Activated CD4-positive, CD25-positive, alpha-beta regulatory T cell treated with anti-CD3 and anti-CD28 coated beads, Interleukin-2, amount 50 U/mL, for 16 hours (primary cell): ENCODE results near the gene ADAMTSL1.

Source experiments
- DNase-seq: peaks from one replicate; pipeline ENCODE4 v3.0.0-alpha.2; 2020; ENCODE audit warnings: low read depth, low spot score

ADAMTSL1 gene

DNA sequence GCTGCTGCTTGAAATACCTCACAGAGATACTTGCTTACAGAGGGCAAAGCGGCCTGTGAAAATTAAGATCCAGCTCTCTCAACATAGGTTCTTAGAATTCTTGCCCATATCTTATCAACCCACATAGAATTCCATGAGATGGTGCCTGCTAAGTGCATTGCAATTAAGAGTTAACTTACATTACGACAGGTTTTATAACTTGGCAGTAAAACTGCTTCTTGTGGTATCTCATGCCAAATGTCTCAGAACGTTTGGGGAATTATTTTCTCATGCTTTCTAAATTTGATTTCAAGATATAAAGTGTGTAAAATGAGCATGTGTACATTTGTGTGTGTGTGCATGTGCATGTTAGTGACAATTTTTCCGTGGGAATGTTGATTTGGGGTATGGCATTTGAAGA lies 297.8 kb downstream of the ADAMTSL1 start:
- DNase-seq: no peak

DNA sequence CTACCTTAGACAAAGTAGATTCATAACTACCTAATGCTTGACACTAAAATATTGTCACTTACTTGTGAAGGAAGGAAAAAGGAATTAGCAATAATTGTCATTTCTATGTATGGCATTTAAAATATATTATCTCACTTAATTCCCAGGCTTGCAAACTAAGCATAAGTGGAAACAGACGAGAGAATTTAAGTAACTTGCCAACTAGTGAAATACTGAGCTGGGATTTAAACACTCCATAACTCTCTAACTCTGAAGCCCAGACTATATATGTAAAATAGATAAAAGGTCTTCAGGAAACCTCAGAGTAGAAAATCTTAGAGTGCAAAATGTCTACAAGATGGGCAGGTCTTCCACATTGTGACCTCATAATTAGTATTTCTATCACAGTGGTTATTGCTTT lies 301.3 kb downstream of the ADAMTSL1 start:
- no peak for DNase-seq

- no peak for DNase-seq
These were observed 302.0 kb downstream of the ADAMTSL1 start for GRCh38 chr9:18775930-18776329.

GRCh38 chr9:18776836-18777820 lies 303.2 kb downstream of the ADAMTSL1 start:
- no peak for DNase-seq

DNA sequence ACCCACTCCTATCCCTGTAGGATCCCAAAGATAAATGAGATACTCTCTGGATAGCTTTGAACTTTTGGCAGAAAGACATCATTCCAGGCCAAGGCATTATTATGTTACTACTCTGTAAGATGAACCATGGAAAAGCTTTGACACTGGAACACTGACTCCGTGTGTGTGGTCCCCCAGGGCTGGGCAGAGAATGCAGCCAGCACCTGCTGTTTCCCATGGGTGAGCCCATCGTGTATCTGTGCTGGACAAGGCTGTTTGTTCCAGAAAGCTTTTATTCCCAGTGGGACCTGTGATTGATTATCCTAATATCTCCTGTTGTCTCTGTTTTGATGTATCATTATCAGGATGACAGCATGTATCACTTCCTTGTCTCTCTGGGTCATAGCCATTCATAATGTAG lies 304.2 kb downstream of the ADAMTSL1 start:
- no peak for DNase-seq

DNA sequence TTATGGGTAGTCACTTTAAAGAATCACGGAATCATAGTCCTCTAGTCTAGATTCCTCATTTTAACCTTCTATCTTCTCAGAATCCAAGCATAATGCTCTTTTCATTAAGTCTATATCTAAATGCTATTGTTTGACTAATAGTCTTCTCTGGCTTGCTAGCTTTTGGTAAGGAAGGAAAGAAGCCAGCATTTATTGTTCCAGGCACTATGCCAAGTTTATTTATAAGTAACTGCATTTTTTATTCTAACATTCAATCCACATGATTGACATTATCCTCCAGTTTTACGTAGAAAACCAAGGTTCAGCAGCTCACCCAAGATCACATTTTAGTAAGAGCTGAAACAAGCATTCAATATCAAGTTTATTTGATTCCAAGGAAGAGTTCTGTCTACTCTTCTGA lies 304.9 kb downstream of the ADAMTSL1 start:
- no peak for DNase-seq

DNA sequence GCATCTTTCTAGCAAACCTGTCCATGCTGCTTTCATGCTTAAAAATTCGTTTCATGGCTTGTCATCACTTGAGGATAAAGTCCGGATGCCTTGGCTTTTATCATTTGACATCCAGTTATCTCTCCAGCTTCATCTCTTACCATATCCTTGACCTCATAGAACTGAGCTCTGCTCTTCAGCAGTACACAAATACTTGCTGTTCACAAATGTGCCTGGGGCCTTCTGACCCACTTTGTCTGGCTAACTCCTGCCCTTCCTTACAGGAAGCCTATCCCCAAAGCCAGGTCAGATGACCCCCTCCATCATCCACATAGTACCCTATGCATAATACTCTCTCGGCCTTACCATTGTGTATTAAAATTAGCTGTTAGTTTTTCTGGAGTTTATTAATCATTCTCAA lies 310.0 kb downstream of the ADAMTSL1 start:
- no peak for DNase-seq

GRCh38 chr9:18785604-18786003 lies 311.7 kb downstream of the ADAMTSL1 start:
- no peak for DNase-seq

DNA sequence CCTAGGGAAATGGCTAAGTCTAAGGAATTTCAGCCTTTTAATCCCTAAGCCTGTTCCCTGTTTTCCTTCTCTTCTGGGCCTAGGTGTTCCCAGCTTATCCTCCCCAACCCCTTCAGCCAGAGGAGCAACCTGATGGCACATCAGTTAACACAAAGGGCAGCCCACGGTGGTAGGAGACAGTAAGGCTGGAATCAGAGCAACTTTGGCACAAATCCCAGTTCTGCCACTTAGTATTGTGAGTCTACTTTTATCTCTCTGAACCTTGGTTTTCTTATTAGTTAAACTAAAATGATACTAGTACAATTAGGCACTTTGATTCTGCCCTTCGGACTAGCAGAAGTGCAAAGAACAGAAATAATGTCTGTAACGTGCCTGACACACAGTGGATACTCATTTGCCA lies 312.2 kb downstream of the ADAMTSL1 start:
- no peak for DNase-seq

- no peak for DNase-seq
These were observed 313.1 kb downstream of the ADAMTSL1 start for GRCh38 chr9:18786911-18787650.

GRCh38 chr9:18788256-18788655 lies 314.3 kb downstream of the ADAMTSL1 start:
- DNase-seq: no peak

DNA sequence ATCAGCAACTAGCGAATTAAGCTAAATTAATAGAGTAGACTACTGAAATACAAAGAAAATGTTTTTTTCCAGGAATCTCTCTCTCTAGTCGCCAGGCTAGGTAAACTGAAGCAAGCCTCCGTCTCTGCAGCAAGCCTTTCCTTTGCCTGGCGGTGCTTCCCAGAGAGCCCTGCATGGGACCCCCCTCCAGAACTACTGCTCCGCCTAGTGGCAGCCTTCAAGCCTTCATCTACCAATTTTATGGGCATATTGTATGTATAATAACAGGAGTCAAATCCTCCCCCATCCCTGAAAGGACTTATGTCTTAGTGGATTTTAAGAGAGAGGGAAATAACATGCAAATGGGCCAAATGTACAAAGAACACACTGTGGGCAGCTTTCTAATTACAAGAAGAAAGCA lies 317.1 kb downstream of the ADAMTSL1 start:
- no peak for DNase-seq

DNA sequence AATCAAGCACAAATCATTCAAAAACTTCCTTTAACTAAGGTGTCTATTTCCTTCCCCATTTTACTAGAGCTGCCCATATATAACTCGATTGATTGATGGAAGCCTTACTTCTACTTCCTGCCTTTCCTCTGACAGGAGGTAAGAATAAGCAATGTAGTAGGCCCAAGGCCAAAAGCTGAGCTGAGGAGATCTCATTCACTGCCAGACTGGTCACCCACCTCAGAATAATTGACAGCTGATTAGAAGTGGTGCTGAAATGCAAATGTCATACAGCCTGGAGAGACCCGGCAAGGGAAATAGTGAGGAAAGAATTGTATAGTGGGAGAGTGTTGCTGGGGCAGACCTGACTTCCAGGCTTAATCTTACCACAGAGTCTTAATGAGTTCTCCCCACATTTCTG lies 319.2 kb downstream of the ADAMTSL1 start:
- DNase-seq: no peak

DNA sequence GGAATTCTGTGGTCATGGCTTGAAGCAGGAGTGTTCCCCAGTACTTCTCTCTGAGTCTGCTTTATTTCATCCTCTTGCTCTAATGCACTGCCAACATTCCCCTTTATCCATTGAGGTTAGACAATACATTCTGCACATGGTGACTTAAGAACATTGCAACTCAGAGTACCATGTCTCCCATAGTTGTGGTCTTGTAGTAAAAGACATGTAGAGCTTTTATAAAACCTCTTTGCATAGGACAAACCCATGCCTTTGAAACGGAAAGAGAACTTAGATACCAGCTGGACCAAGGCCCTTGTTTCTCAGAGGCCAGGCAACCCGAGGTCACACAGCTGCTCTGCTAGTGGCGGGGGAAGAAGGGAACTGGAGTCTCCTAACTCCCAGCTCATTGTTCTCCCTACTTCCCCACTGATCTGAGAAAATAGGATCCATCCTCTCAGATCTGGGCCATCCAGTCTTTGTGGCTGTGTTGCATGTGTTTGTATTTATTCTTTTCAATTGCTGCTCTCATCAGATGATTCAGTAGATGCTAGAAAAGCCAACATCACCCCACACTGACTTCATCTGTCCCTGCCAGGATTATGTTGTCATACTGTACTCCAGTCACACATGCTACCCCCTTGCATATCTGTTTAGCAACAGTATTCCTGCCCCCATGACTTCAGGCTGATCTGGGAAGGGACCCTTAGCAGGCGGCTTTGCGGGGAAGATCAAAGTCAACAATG lies 322.2 kb downstream of the ADAMTSL1 start:
- DNase-seq: no peak

- DNase-seq: no peak
These were observed 322.8 kb downstream of the ADAMTSL1 start for GRCh38 chr9:18796696-18797270.

DNA sequence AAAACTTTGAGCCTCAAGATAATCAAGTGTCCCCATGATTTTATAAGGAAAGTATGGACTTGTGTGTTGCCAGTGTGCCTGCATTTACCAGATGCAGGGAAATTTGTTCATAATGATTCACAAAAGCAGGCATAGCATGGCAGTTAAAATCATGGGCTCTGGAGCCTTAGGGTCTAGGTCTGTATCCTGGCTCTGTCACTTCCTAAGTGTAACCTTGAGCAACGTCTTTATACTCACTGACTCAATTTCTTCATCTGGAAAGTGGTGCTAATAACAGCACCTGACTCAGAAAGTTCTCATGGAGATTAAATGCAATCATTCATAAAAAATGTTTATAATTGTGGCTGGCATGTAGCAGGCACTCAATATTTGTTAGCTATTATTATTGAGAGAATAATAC lies 324.2 kb downstream of the ADAMTSL1 start:
- no peak for DNase-seq

DNA sequence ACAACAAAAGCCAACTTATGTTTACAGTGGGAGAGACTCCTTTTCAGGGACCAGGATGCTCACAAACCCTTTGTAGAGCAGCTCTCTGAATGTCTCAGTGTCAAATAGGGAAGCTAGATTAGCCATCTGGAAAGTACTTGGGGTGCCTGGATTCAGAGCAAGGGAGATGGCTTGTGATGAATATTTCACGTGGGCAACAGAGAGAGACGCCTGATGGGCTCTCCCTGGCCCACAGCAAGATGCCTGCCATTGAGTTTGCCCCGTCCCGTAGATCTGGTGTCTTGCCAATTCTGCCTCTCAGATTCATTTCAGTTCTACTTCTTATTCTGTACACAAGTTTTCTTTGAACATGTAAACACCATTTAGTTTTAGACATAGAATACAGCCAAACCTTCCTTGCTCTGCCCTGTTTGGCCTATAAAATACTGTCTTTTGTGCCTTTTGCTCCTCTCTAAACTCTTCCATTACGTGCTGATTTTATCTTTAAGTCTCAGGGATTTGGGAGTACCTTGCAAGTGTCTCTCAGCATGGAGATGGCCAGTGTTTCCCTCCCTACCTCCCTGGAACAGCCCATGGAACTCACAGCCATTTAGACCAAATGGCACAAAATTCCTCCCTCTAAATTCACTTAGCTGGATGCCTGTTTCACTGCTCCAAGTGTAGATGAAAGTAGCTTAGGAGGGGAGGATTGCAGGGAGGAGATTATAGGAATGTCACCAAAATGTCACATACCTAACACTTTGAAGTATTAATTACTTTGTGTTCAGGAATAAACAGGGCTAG lies 324.7 kb downstream of the ADAMTSL1 start:
- no peak for DNase-seq

GRCh38 chr9:18799428-18799827 lies 325.5 kb downstream of the ADAMTSL1 start:
- DNase-seq: no peak

DNA sequence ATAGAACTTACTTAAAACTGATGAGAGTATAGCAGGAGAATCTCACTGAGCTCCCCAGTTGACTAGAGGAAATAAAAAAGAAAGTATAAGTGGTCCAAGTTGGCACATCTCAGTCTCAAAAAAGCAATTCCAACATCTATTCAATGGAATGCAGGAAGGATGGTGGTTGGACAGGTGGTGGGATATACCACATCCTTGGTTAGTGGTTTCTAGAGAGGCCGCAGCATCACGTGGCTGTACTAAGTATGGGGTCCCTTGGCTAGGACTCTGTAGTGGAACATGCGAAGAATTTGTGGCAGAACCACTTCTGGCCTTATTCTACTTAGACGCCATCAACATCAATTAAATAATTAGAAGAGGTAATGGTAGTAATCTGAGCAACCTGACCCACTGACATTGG lies 326.6 kb downstream of the ADAMTSL1 start:
- DNase-seq: no peak

DNA sequence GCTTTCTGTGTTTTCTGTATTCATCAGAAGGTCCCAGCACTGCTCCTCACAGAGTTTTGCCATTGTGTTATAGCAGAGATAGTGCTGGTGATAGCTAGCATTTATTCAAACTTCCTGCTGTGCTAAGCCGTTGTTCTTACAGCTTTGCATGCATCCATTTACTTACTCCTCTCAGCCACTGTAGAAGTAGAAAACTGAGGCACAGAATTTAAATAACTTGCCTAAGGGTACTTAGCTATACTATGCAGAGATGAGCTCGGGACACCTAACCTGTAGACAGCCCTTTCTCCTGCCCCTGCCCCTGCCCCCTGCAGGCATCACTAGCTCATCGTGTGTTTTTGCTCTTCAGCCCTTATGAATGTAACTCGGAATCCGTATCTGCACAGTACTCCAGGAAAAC lies 331.4 kb downstream of the ADAMTSL1 start:
- no peak for DNase-seq
